NT2/D1 (cell line): Measurements from ENCODE around the gene SMARCC2.

Source experiments
- DNase-seq: peaks from one replicate; pipeline ENCODE4 v3.0.0-alpha.2; 2011; ENCODE audit warnings: low read depth, low spot score
- H3K27me3 ChIP-seq: 2 replicates; pipeline ENCODE4 v1.6.0; 2011; ENCODE audit warnings: mild to moderate bottlenecking; ENCODE audit not compliant: insufficient read length, insufficient read depth
- H3K36me3 ChIP-seq: 2 replicates; pipeline ENCODE4 v1.6.1; 2011; ENCODE audit warnings: mild to moderate bottlenecking, low read length, mixed read lengths; ENCODE audit not compliant: insufficient read depth, insufficient read length
- H3K4me1 ChIP-seq: 2 replicates; pipeline ENCODE4 v1.5.1; 2011; ENCODE audit not compliant: insufficient read depth, insufficient read length
- H3K4me3 ChIP-seq: 2 replicates; pipeline ENCODE4 v1.5.1; 2011; ENCODE audit warnings: low read depth; ENCODE audit not compliant: insufficient read length
- H3K9ac ChIP-seq: 2 replicates; pipeline ENCODE4 v1.6.0; 2011; ENCODE audit warnings: low read depth; ENCODE audit not compliant: insufficient read length
- H3K9me3 ChIP-seq: 2 replicates; pipeline ENCODE4 v1.5.1; 2011; ENCODE audit warnings: mild to moderate bottlenecking, low read length; ENCODE audit not compliant: insufficient read depth
- SUZ12 ChIP-seq: IDR thresholded peaks from 2 replicates; pipeline ENCODE4 v1.6.1; 2011; ENCODE audit not compliant: insufficient read length, insufficient read depth; ENCODE audit errors: extremely low read depth
- YY1 ChIP-seq: IDR thresholded peaks from 2 replicates; pipeline ENCODE4 v1.6.1; 2011; ENCODE audit not compliant: insufficient read length, insufficient read depth
- ZNF274 ChIP-seq: IDR thresholded peaks from 2 replicates; pipeline ENCODE4 v1.6.1; 2011; ENCODE audit warnings: mild to moderate bottlenecking, low read depth, low read length

SMARCC2 gene

DNA sequence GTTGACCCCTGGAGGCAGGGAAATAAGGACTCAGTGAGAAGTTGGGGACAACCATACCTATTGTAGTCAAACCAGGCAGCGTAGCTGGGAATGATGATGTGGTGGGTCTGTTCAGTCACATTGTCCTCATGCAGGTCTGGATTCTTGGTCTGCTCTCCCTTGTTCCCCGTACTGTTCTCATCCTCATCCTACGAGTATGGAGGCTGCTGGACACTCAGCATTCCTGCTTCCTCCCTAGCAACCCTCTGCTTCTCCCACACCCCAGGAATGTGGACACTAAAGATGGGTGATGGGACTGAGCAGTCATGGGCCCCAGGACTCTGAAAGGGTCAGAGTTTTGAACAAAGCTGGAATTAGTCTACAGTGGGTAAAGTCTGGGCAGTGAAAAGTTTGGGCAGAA lies 10.9 kb downstream of the SMARCC2 start:
- Histone ChIP-seq H3K4me1 (no peaks in the 10 kb centered on the region), H3K4me3 (no peak overlapping the region), H3K9ac (no peak overlapping the region), H3K9me3 (no peaks in the 10 kb centered on the region), H3K36me3 (peaks cover 81% of the 10 kb centered on the region), H3K27me3 (no peaks in the 10 kb centered on the region)
- no peak for DNase-seq
- TF ChIP-seq SUZ12 (no peak), YY1 (no peak), ZNF274 (no peak)

DNA sequence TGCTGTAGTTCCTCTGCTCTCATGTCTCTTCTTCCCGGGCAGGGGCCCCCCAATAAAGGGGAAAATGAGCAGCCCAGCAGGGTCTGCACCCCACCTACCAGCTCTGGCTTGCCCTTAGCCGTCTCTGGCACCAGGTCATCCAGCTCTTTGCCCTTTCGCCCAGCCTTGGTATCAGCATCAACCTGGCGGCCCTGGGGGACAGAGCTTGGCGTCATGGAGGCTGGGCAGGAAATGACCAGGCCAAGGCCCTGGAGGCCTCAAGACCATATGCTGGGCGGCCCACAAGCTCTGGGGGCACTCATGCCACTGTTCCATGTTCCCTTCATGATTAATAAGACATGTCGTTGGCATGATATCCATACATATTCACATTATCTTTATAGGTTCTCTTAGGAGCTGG lies 16.4 kb downstream of the SMARCC2 start:
- TF ChIP-seq YY1 (no peak), ZNF274 (no peak), SUZ12 (no peak)
- DNase-seq: no peak
- Histone ChIP-seq H3K9me3 (no peaks in the 10 kb centered on the region), H3K27me3 (no peaks in the 10 kb centered on the region), H3K4me1 (no peaks in the 10 kb centered on the region), H3K4me3 (no peak overlapping the region), H3K36me3 (peaks cover 85% of the 10 kb centered on the region), H3K9ac (no peak overlapping the region)

DNA sequence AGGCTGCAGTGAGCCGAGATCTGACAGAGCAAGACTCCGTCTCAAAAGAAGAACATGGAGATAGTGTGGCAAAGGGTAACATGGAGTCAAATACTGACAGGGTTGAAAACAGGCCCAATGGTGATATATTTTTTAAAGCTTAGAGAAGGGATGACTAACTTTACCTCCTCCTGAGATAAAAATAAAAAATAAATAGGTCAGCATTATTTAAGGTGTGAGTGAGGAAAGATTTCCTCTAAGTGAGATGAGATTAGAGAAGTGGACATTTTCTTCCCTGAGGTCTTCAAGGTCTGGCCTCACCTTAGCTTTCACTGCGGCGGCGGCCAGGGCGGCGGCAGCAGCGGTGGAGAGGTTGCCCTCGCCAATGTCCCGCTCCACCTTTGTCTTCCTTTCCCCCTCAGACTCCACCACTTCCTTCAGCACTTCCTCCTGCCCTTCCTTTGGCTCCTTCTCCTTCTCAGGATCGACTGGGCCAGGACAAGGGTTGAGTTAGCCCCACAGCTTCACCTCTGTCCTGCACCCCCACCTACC lies 20.0 kb downstream of the SMARCC2 start:
- H3K9me3 ChIP-seq: no peaks in the 10 kb centered on the region
- no peak overlapping the region for H3K4me3 ChIP-seq
- no peak overlapping the region for H3K9ac ChIP-seq
- no peak for TF ChIP-seq SUZ12
- TF ChIP-seq ZNF274: no peak
- TF ChIP-seq YY1: no peak
- no peaks in the 10 kb centered on the region for H3K27me3 ChIP-seq
- no peaks in the 10 kb centered on the region for H3K4me1 ChIP-seq
- no peak for DNase-seq
- H3K36me3 ChIP-seq: peaks cover 82% of the 10 kb centered on the region

DNA sequence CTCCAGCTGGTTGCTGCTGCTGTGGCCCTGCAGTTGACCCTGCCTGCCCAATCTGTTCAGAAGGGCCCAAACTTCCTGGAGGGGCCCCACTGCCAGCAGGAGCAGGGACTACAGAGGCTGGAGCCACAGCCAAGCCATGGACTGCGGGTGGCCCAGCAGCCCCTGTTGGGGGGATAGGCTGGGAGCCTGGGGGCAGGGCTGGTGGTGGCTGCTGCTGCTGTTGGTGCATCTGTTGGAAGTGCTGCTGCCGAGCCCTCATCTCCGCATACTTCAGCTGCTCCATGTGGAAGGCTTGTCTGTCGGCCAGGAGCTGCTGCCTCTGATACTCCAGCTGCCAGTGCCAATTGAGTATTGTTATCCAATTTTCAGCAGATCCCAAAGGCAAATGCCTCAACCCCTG lies 23.9 kb downstream of the SMARCC2 start:
- Histone ChIP-seq H3K36me3 (peaks cover 83% of the 10 kb centered on the region), H3K4me3 (no peak overlapping the region), H3K9ac (no peak overlapping the region), H3K27me3 (no peaks in the 10 kb centered on the region), H3K9me3 (no peaks in the 10 kb centered on the region), H3K4me1 (peaks cover 8% of the 10 kb centered on the region)
- TF ChIP-seq SUZ12: no peak
- TF ChIP-seq YY1: no peak
- no peak for TF ChIP-seq ZNF274
- no peak for DNase-seq

DNA sequence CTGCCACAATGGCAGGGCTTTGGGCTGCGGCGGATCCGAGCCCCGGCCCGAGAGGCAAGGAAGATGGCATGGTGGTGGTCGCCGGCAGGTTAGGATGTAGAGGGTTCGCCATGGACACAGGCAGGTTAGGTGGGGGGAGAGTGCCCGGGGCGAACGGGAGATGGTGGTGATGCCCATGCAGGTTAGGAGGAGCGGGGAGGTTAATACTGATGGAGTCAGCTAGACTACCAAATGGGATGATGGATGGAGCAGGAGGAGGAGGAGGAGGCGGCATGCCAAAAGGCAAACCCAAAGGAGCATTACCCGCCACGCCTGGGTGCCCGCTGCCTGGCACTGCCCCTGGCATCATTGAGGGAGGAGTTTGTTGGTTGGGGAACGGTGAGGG lies 24.9 kb downstream of the SMARCC2 start:
- peaks cover 8% of the 10 kb centered on the region for H3K4me1 ChIP-seq
- TF ChIP-seq SUZ12 (no peak), YY1 (no peak), ZNF274 (no peak)
- no peak overlapping the region for H3K9ac ChIP-seq
- no peaks in the 10 kb centered on the region for H3K9me3 ChIP-seq
- no peaks in the 10 kb centered on the region for H3K27me3 ChIP-seq
- no peak overlapping the region for H3K4me3 ChIP-seq
- peaks cover 83% of the 10 kb centered on the region for H3K36me3 ChIP-seq
- no peak for DNase-seq

DNA sequence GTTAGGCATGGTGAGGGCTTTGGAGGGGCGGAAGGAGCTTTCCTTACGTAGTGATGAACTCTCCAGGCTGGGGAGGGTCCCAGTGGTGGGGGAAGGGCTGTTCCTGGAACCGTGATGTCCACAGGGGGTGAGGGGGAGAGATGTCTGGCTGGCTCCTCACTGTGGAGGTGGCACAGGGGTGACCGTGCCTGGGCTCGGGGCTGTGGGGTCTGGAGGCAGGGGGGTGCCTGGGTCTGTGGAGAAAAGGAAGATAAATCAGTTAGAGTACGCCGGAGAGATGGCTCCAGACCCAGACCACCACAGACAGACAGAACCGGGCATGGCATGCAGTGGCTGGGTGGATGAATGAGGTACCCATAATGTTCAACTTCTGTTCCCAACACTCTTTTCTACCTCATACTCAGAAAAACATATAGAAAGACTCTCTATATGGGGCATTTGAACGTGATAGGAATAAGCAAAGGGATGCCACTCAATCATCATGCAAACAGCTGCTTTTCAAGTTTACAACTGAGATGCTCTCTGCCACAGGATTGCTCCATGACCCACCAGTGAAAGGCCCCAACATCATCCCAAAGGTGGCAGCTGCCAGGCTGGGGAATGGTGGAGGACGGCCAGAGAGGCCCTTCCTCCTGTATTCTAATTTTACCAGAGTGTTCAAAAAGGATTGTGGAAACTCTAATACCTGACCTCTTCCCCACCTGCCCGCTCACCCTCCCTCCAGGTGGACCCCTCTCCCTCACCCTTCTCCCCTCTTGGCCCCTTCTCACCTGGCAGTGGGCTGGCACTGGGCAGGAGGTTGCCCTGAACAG lies 25.5 kb downstream of the SMARCC2 start:
- no peak overlapping the region for H3K4me3 ChIP-seq
- DNase-seq: no peak
- TF ChIP-seq SUZ12 (no peak), YY1 (no peak), ZNF274 (no peak)
- H3K27me3 ChIP-seq: no peaks in the 10 kb centered on the region
- H3K36me3 ChIP-seq: peaks cover 86% of the 10 kb centered on the region
- no peaks in the 10 kb centered on the region for H3K9me3 ChIP-seq
- no peak overlapping the region for H3K9ac ChIP-seq
- peaks cover 8% of the 10 kb centered on the region for H3K4me1 ChIP-seq

DNA sequence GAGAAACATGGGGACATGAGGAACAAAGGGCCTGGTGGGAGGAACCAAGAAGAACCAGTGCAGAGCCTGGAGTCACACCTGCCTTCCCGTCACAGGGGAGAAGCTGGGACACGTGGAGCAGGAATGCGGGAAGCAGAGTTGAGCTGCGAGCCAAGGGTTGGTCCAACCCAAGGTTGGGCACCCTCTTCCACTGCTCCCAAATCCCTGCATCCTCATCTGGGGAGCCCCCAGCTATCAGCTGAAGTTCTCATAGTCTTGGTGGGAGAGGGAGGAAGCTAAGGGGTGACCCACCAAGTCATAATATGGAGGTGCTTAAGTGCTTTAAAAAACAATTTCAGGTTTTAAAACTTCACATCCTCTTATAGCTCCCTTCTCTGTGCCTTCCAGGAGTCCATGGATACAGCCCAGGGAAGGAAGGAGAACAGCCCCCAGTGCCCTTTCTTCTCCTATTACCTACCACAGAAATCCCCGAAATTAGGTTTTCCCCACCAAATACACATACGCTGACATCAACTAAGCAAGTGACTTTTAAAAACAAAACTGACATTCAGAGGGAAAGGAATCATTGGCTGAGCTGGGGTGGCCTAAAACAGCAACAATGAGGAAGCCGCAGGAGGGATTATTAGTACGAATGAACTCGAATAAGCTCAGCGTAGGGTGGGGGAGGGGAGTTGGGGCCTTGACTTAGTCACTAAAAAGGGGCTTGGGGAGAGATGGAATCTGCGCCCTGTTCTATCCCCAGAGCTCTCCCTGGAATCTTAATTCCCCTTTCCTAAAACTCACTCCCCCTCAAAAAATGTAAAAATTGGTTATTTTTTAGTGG lies 26.6 kb downstream of the SMARCC2 start:
- H3K9ac ChIP-seq: no peak overlapping the region
- no peak overlapping the region for H3K4me3 ChIP-seq
- H3K36me3 ChIP-seq: peaks cover 81% of the 10 kb centered on the region
- H3K27me3 ChIP-seq: no peaks in the 10 kb centered on the region
- no peak for TF ChIP-seq SUZ12
- TF ChIP-seq YY1: no peak
- TF ChIP-seq ZNF274: no peak
- no peaks in the 10 kb centered on the region for H3K9me3 ChIP-seq
- peaks cover 8% of the 10 kb centered on the region for H3K4me1 ChIP-seq
- DNase-seq: no peak
